HepG2 (cell line): ENCODE measurements around the gene OR52I1. TPM values are rescaled to one million over a fixed set of nuclear protein-coding genes. Genes with fewer than 3 reads are reported as not detected.

Source experiments
- ATAC-seq: fragments of 200-7000 bp; cut with Tn5 transposase; 3 replicates; pipeline ENCODE4 v1.9.1; 2020; ENCODE audit warnings: mild to moderate bottlenecking, moderate library complexity
- BruUV-seq: library from RNA; stranded (reverse); fragments of 400-500 nt; replicated peaks from 2 replicates; lab custom pipeline; 2021; lab: Mats Ljungman, UMichigan
- CTCF ChIA-PET: fragments of 300-600 bp; formaldehyde crosslinking; extraction: SDS; loops from one replicate; lab custom pipeline; 2021; ENCODE audit warnings: low total read pairs, inconsistent platforms, low intra/inter-chr PET ratio; lab: Yijun Ruan, JAX
- POLR2A ChIA-PET: fragments of 350-600 bp; sonication (Branson Sonifier 250); formaldehyde crosslinking; loops from one replicate; lab custom pipeline; 2020; ENCODE audit warnings: antibody characterized with exemption, inconsistent platforms; lab: Yijun Ruan, JAX
- DNase-seq: peaks from one replicate; pipeline ENCODE4 v3.0.0-alpha.2; 2015; ENCODE audit warnings: low spot score
- FAIRE-seq: peaks from 3 replicates; lab custom pipeline; 2011; peaks lifted over from hg19 to GRCh38; lab: Jason Lieb, UNC
- H2AFZ ChIP-seq: one replicate; pipeline ENCODE4 v1.6.1; 2011; ENCODE audit warnings: low read length, inconsistent platforms
- H3K27ac ChIP-seq: fragments of 300-600 bp; 3 replicates; pipeline ENCODE4 v1.8.0; 2011; ENCODE audit warnings: mixed run types, mild to moderate bottlenecking, mixed read lengths, low read length, inconsistent platforms; ENCODE audit not compliant: insufficient read depth; ENCODE audit errors: extremely low read length
- H3K27me3 ChIP-seq, 2 experiments: fragments of 200-600 bp in 1 of 2; 2 replicates in 1 of 2; 3 replicates in 1 of 2; pipeline versions ENCODE4 v1.6.0 to v1.8.0; 2011; ENCODE audit warnings: low read length in 2 of 2, mild to moderate bottlenecking in 2 of 2, moderate library complexity in 2 of 2, inconsistent platforms in 1 of 2; ENCODE audit not compliant: insufficient read depth in 2 of 2, control insufficient read depth in 1 of 2
- H3K36me3 ChIP-seq, 2 experiments: fragments of 200-600 bp in 1 of 2; replicated peaks in 1 of 2; 2 replicates in 1 of 2; 3 replicates in 1 of 2; pipeline versions ENCODE4 v1.5.1 to v1.8.0; 2011; ENCODE audit warnings: low read length in 2 of 2, inconsistent platforms in 1 of 2; ENCODE audit not compliant: insufficient read depth in 2 of 2, control insufficient read depth in 1 of 2
- H3K4me1 ChIP-seq: 2 replicates; pipeline ENCODE4 v1.5.1; 2012; ENCODE audit warnings: low read length, inconsistent platforms; ENCODE audit not compliant: insufficient read depth
- H3K4me2 ChIP-seq: 2 replicates; pipeline ENCODE4 v1.6.0; 2011; ENCODE audit warnings: low read depth, low read length, inconsistent platforms
- H3K4me3 ChIP-seq, 3 experiments: fragments of 200-600 bp in 1 of 3; sonication (generic), shearing (Covaris generic) in 1 of 3; replicated peaks in 1 of 3; 2 replicates each; pipeline ENCODE4 v1.5.1; 2011 to 2016; ENCODE audit warnings: low read length in 3 of 3, inconsistent platforms in 2 of 3, low read depth in 2 of 3, mild to moderate bottlenecking in 2 of 3, control low read depth in 1 of 3, mixed read lengths in 1 of 3; ENCODE audit not compliant: insufficient read depth in 1 of 3
- H3K79me2 ChIP-seq: one replicate; pipeline ENCODE4 v1.6.1; 2011; ENCODE audit warnings: low read length, inconsistent platforms; ENCODE audit not compliant: insufficient read depth
- H3K9ac ChIP-seq: 2 replicates; pipeline ENCODE4 v1.6.0; 2011; ENCODE audit warnings: mild to moderate bottlenecking, low read depth, low read length, inconsistent platforms; ENCODE audit not compliant: insufficient read depth
- H3K9me3 ChIP-seq: 2 replicates; pipeline ENCODE4 v1.5.1; 2012; ENCODE audit warnings: mild to moderate bottlenecking, low read length
- H4K20me1 ChIP-seq: 2 replicates; pipeline ENCODE4 v1.6.0; 2011; ENCODE audit warnings: inconsistent platforms, mild to moderate bottlenecking, low read length, moderate library complexity; ENCODE audit not compliant: insufficient read depth
- ARID2 ChIP-seq: sonication (generic); formaldehyde crosslinking; IDR thresholded peaks from 2 replicates; pipeline ENCODE4 v1.8.1; 2022; ENCODE audit warnings: mild to moderate bottlenecking, missing genetic modification reagents, borderline replicate concordance
- ATAD3A ChIP-seq: sonication (generic); formaldehyde crosslinking; IDR thresholded peaks from 2 replicates; pipeline ENCODE4 v1.4.0; 2020; ENCODE audit warnings: missing genetic modification reagents
- ATM ChIP-seq: fragments of 450-650 bp; IDR thresholded peaks from 2 replicates; pipeline ENCODE4 v1.7.1; 2017; ENCODE audit warnings: mild to moderate bottlenecking, borderline replicate concordance
- EED ChIP-seq: sonication (generic); formaldehyde crosslinking; IDR thresholded peaks from 2 replicates; pipeline ENCODE4 v1.5.0; 2020; ENCODE audit warnings: mild to moderate bottlenecking, missing genetic modification reagents
- ELF3 ChIP-seq: IDR thresholded peaks from 2 replicates; pipeline ENCODE4 v1.6.1; 2016; ENCODE audit warnings: missing genetic modification reagents, missing compliant biosample characterization
- HNF1B ChIP-seq: sonication (generic); formaldehyde crosslinking; IDR thresholded peaks from 2 replicates; pipeline ENCODE4 v1.5.1; 2020; ENCODE audit warnings: mild to moderate bottlenecking, moderate library complexity, missing genetic modification reagents
- KLF6 ChIP-seq: IDR thresholded peaks from 2 replicates; pipeline ENCODE4 v1.8.0; 2016; ENCODE audit warnings: missing biosample characterization, missing genetic modification reagents
- PHF20 ChIP-seq: sonication (generic); formaldehyde crosslinking; IDR thresholded peaks from 2 replicates; pipeline ENCODE4 v1.5.0; 2020; ENCODE audit warnings: mild to moderate bottlenecking, missing genetic modification reagents
- RARG ChIP-seq: sonication (generic); formaldehyde crosslinking; IDR thresholded peaks from 2 replicates; pipeline ENCODE4 v1.4.0; 2020; ENCODE audit warnings: low read depth, mild to moderate bottlenecking, missing genetic modification reagents
- SCMH1 ChIP-seq: sonication (generic); formaldehyde crosslinking; IDR thresholded peaks from 2 replicates; pipeline ENCODE4 v1.9.0; 2021; ENCODE audit warnings: missing genetic modification reagents, mild to moderate bottlenecking, borderline replicate concordance
- ZNF12 ChIP-seq: sonication (generic); formaldehyde crosslinking; IDR thresholded peaks from 2 replicates; pipeline ENCODE4 v1.5.0; 2020; ENCODE audit warnings: missing genetic modification reagents
- ZNF296 ChIP-seq: sonication (generic); formaldehyde crosslinking; conservative IDR thresholded peaks from 2 replicates; pipeline ENCODE4 v1.5.0; 2020; ENCODE audit warnings: mild to moderate bottlenecking, missing genetic modification reagents
- ZNF331 ChIP-seq: sonication (generic); formaldehyde crosslinking; IDR thresholded peaks from 2 replicates; pipeline ENCODE4 v1.4.0; 2020; ENCODE audit warnings: missing genetic modification reagents
- ZNF451 ChIP-seq: sonication (generic); formaldehyde crosslinking; IDR thresholded peaks from 2 replicates; pipeline ENCODE4 v1.5.0; 2020; ENCODE audit warnings: mild to moderate bottlenecking, missing genetic modification reagents
- ZNF672 ChIP-seq: sonication (generic); formaldehyde crosslinking; IDR thresholded peaks from 2 replicates; pipeline ENCODE4 v1.8.1; 2022; ENCODE audit warnings: missing genetic modification reagents
- ZNF674 ChIP-seq: sonication (generic); formaldehyde crosslinking; IDR thresholded peaks from 2 replicates; pipeline ENCODE4 v1.5.0; 2020; ENCODE audit warnings: low read depth, mild to moderate bottlenecking, missing genetic modification reagents
- WGBS: methylation state at CpG from one replicate; pipeline ENCODE4 v1.1.6; 2017; ENCODE audit warnings: low lambda C conversion rate; 5-methylcytosine and 5-hydroxymethylcytosine counted together
- in situ Hi-C: cut with HindIII; loops from 2 replicates; pipeline ENCODE4 v1.10.0; 2017; ENCODE audit warnings: low pct_unique_long_range_greater_than_20kb; ENCODE audit not compliant: extremely low pct_ligation_motif_present
- intact Hi-C: fragments of 100-400 bp; cut with micrococcal nuclease; formaldehyde crosslinking; loops from one replicate; pipeline ENCODE4 v1.10.0; 2022; ENCODE audit not compliant: unreplicated experiment
- polyA plus RNA-seq, 8 experiments: library from polyadenylated mRNA; depleted of rRNA in 3 of 8; stranded (reverse) in 7 of 8; unstranded in 1 of 8; fragments of >200 nt; fragmentation: Illumina TruSeq in 4 of 8; extraction: Trizol in 4 of 8; gene quantifications; 2 replicates each; pipeline versions ENCODE4 v1.2.1 to v1.2.3, GENCODE V29; 2011 to 2016; ENCODE audit warnings: low read depth in 4 of 8, missing spikeins in 1 of 8, mixed read lengths in 1 of 8; ENCODE audit not compliant: insufficient read depth in 1 of 8
- total RNA-seq, 5 experiments: library from RNA; depleted of rRNA; stranded (reverse); fragments of >200 nt; fragmentation: Illumina TruSeq; extraction: Trizol; gene quantifications; 2 replicates each; pipeline ENCODE4 v1.2.3, GENCODE V29; 2016; ENCODE audit warnings: low read depth in 1 of 5
- TF ChIP-seq, protein P1 (sequence below): IDR thresholded peaks from 2 replicates; pipeline ENCODE4 v1.6.1; 2016; ENCODE audit warnings: missing biosample characterization, missing genetic modification reagents, low read depth
- TF ChIP-seq, protein P2 (sequence below): fragments of 450-650 bp; IDR thresholded peaks from 2 replicates; pipeline ENCODE4 v1.6.1; 2016
- TF ChIP-seq, protein P3 (sequence below): IDR thresholded peaks from 2 replicates; pipeline ENCODE4 v1.6.1; 2016; ENCODE audit warnings: low read depth, borderline replicate concordance

The OR52I1 gene
- total and polyA plus RNA-seq, 2 of the 13 experiments (the other 11 are each of a cell fraction or from before 2014, with no cell fraction given) = not detected

- TF ChIP-seq, protein P1, sequence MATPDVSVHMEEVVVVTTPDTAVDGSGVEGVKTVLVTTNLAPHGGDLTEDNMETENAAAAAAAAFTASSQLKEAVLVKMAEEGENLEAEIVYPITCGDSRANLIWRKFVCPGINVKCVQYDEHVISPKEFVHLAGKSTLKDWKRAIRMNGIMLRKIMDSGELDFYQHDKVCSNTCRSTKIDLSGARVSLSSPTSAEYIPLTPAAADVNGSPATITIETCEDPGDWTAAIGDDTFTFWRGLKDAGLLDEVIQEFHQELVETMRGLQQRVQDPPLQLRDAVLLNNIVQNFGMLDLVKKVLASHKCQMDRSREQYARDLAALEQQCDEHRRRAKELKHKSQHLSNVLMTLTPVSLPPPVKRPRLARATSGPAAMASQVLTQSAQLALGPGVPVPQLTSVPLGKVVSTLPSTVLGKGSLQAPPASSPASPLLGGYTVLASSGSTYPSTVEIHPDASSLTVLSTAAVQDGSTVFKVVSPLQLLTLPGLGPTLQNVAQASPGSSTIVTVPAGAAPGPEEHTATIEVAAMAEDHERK = no peak
- TF ChIP-seq ZNF674 (CRISPR knock-in tag) (no peak), HNF1B (CRISPR knock-in tag) (no peak), PHF20 (no peak), ZNF12 (CRISPR knock-in tag) (no peak), ELF3 (no peak)
Observed at GRCh38 chr11:4607781-4608666, 14.2 kb downstream of the OR52I1 start, which contains the start of gene TRIM68 (continued).

- H3K9me3 ChIP-seq = no peaks in the 10 kb centered on the region
- no peak overlapping the region for H3K4me2 ChIP-seq
- no peak for ATAC-seq
- H3K4me3 ChIP-seq = no peak overlapping the region
- no peaks in the 10 kb centered on the region for H3K4me1 ChIP-seq
- FAIRE-seq = no peak
- H3K27ac ChIP-seq = no peak overlapping the region
- intact Hi-C loops = no loop called here
- ChIA-PET CTCF (no interaction called here), POLR2A (no interaction called here)
- H3K36me3 ChIP-seq = no peaks in the 10 kb centered on the region
- in situ Hi-C loops = no loop called here
- no peak for DNase-seq
- WGBS = 6% methylated on average over 3 of the region's 3 CpGs
- H3K27me3 ChIP-seq = peaks cover 0 to 20% of the 10 kb centered on the region in 2 experiments; a peak in 1 of 5 replicates
- no peaks in the 10 kb centered on the region for H3K79me2 ChIP-seq
- H3K9ac ChIP-seq = no peak overlapping the region
- H2AFZ ChIP-seq = no peak overlapping the region
- no peaks in the 10 kb centered on the region for H4K20me1 ChIP-seq
- BruUV-seq = no TSS peak
- TF ChIP-seq, protein P2, sequence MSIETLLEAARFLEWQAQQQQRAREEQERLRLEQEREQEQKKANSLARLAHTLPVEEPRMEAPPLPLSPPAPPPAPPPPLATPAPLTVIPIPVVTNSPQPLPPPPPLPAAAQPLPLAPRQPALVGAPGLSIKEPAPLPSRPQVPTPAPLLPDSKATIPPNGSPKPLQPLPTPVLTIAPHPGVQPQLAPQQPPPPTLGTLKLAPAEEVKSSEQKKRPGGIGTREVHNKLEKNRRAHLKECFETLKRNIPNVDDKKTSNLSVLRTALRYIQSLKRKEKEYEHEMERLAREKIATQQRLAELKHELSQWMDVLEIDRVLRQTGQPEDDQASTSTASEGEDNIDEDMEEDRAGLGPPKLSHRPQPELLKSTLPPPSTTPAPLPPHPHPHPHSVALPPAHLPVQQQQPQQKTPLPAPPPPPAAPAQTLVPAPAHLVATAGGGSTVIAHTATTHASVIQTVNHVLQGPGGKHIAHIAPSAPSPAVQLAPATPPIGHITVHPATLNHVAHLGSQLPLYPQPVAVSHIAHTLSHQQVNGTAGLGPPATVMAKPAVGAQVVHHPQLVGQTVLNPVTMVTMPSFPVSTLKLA = no peak
- TF ChIP-seq RARG (CRISPR knock-in tag) (no peak), ATAD3A (CRISPR knock-in tag) (no peak), ZNF331 (CRISPR knock-in tag) (no peak), EED (CRISPR knock-in tag) (no peak), ZNF296 (CRISPR knock-in tag) (no peak), ZNF451 (no peak), ARID2 (CRISPR knock-in tag) (no peak), ZNF672 (CRISPR knock-in tag) (no peak), SCMH1 (no peak), ATM (no peak), KLF6 (no peak)
- TF ChIP-seq, protein P3, sequence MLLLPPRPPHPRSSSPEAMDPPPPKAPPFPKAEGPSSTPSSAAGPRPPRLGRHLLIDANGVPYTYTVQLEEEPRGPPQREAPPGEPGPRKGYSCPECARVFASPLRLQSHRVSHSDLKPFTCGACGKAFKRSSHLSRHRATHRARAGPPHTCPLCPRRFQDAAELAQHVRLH = no peak
Observed at GRCh38 chr11:4610258-4610935, 16.6 kb downstream of the OR52I1 start.
